ENCODE data around the gene UMPS. TPM values are rescaled to one million over a fixed set of nuclear protein-coding genes. Genes with fewer than 3 reads are reported as not detected.

Gene UMPS
- total and polyA plus RNA-seq, 2 experiments from 2014 or later, result 44.1 to 48.8 TPM

- TF ChIP-seq REST (IDR thresholded peaks at IDR 0.05; ENCODE audit: unreplicated experiment) (no peak), ETS1 (IDR thresholded peaks at IDR 0.05) (no peak), EZH2phosphoT487 (IDR thresholded peaks at IDR 0.05; ENCODE audit: unreplicated experiment) (no peak), EZH2 (IDR thresholded peaks at IDR 0.05; ENCODE audit: low read depth, unreplicated experiment) (no peak)
- TF ChIP-seq, protein P1, sequence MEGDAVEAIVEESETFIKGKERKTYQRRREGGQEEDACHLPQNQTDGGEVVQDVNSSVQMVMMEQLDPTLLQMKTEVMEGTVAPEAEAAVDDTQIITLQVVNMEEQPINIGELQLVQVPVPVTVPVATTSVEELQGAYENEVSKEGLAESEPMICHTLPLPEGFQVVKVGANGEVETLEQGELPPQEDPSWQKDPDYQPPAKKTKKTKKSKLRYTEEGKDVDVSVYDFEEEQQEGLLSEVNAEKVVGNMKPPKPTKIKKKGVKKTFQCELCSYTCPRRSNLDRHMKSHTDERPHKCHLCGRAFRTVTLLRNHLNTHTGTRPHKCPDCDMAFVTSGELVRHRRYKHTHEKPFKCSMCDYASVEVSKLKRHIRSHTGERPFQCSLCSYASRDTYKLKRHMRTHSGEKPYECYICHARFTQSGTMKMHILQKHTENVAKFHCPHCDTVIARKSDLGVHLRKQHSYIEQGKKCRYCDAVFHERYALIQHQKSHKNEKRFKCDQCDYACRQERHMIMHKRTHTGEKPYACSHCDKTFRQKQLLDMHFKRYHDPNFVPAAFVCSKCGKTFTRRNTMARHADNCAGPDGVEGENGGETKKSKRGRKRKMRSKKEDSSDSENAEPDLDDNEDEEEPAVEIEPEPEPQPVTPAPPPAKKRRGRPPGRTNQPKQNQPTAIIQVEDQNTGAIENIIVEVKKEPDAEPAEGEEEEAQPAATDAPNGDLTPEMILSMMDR (conservative IDR thresholded peaks at IDR 0.05; ENCODE audit: low read depth in 2 of 2), result no peak
Measured at GRCh38 chr3:124741027-124741426, 10.8 kb downstream of the UMPS start (continued).

GRCh38 chr3:124745756-124746155 lies 15.5 kb downstream of the UMPS start:
- Histone ChIP-seq H4K20me1 (replicated peaks; ENCODE audit: insufficient read depth) (peaks cover 4% of the 10 kb centered on the region; the same call in 1 of the 2 replicates), H3K27ac (ENCODE audit: low read depth) (0 out of 2 replicates have a peak overlapping the region, but pooled peaks have one; percentile 45), H3K4me2 (no peak overlapping the region), H3K36me3 (ENCODE audit: insufficient read depth) (peaks cover 40% of the 10 kb centered on the region), H3K79me2 (replicated peaks; ENCODE audit: insufficient read depth) (no peaks in the 10 kb centered on the region), H3K9me2 (ENCODE audit: insufficient read depth) (no peaks in the 10 kb centered on the region), H2AFZ (no peak overlapping the region), H3K4me3 (no peak overlapping the region), H3K4me1 (ENCODE audit: insufficient read depth) (no peaks in the 10 kb centered on the region), H3F3A (replicated peaks; ENCODE audit: low read depth) (peaks cover 7% of the 10 kb centered on the region), H3K27me3 (ENCODE audit: insufficient read depth) (no peaks in the 10 kb centered on the region)
- DNase-seq (ENCODE audit: low spot score) (no peak), ATAC-seq (no peak)
- H3K9me3 Mint-ChIP-seq, result peaks cover 6% of the 10 kb centered on the region; the same call in 1 of the 3 replicates
- H3K4me1 Mint-ChIP-seq, result peaks cover 2% of the 10 kb centered on the region; the same call in 1 of the 3 replicates
- H3K4me3 Mint-ChIP-seq, result no peak overlapping the region
- peaks cover 67% of the 10 kb centered on the region for H3K36me3 Mint-ChIP-seq (ENCODE audit: low read depth)
- H3K27me3 Mint-ChIP-seq (ENCODE audit: insufficient read depth, low read depth, poor library complexity), result peaks cover 4% of the 10 kb centered on the region
- no peak overlapping the region for H3K27ac Mint-ChIP-seq
- no peak for TF ChIP-seq ZNF114 (CRISPR knock-in tag; IDR thresholded peaks at IDR 0.05)
- no peak for TF ChIP-seq CREB1 (CRISPR knock-in tag; IDR thresholded peaks at IDR 0.05; ENCODE audit: low read depth)
- no peak for TF ChIP-seq EZH2phosphoT487 (IDR thresholded peaks at IDR 0.05; ENCODE audit: unreplicated experiment)
- no peak for TF ChIP-seq STAT1 (IDR thresholded peaks at IDR 0.05; ENCODE audit: unreplicated experiment)
- no peak for TF ChIP-seq POLR2AphosphoS5 (IDR thresholded peaks at IDR 0.05; ENCODE audit: low read depth)
- TF ChIP-seq REST (IDR thresholded peaks at IDR 0.05; ENCODE audit: unreplicated experiment), result no peak
- TF ChIP-seq NANOG (IDR thresholded peaks at IDR 0.05; ENCODE audit: borderline replicate concordance), result no peak
- TF ChIP-seq ZNF331 (CRISPR knock-in tag; IDR thresholded peaks at IDR 0.05; ENCODE audit: low read depth), result no peak
- no peak for TF ChIP-seq JUNB (IDR thresholded peaks at IDR 0.05; ENCODE audit: unreplicated experiment)
- TF ChIP-seq ETS1 (IDR thresholded peaks at IDR 0.05), result no peak
- TF ChIP-seq, protein P1 (conservative IDR thresholded peaks at IDR 0.05; ENCODE audit: low read depth in 2 of 2), result no peak
- no peak for TF ChIP-seq EZH2 (IDR thresholded peaks at IDR 0.05; ENCODE audit: low read depth, unreplicated experiment)

Measured in GM23338 (cell line).